IMR-90 (cell line): ENCODE results near the gene CACNA1I. TPM values are rescaled to one million over a fixed set of nuclear protein-coding genes. Genes with fewer than 3 reads are reported as not detected.

Source experiments
- ATAC-seq: fragments of 200-7000 bp; cut with Tn5 transposase; 2 replicates; pipeline ENCODE4 v1.9.1; 2020; ENCODE audit warnings: low read depth, mild to moderate bottlenecking, moderate library complexity
- BruUV-seq: library from RNA; stranded (reverse); fragments of 400-500 nt; replicated peaks from 2 replicates; lab custom pipeline; 2021; lab: Mats Ljungman, UMichigan
- CTCF ChIA-PET: fragments of 300-600 bp; formaldehyde crosslinking; extraction: SDS; loops from one replicate; lab custom pipeline; 2021; ENCODE audit warnings: antibody characterized with exemption; lab: Yijun Ruan, JAX
- POLR2A ChIA-PET: fragments of 300-600 bp; sonication (Branson Sonifier 250); formaldehyde crosslinking; loops from one replicate; lab custom pipeline; 2022; ENCODE audit warnings: antibody characterized with exemption; ENCODE audit not compliant: unreplicated experiment; lab: Charles Lee
- DNase-seq: peaks from one replicate; pipeline ENCODE4 v3.0.0; 2013
- H2AFZ ChIP-seq: replicated peaks from 2 replicates; pipeline ENCODE3; 2013; ENCODE audit warnings: low read length, mild to moderate bottlenecking; ENCODE audit not compliant: poor library complexity
- H2AK5ac ChIP-seq: 2 replicates; pipeline ENCODE4 v1.6.1; 2013; ENCODE audit warnings: low read depth, low read length, inconsistent platforms
- H2AK9ac ChIP-seq: replicated peaks from 2 replicates; pipeline ENCODE3; 2013; ENCODE audit warnings: mild to moderate bottlenecking, low read depth, low read length, moderate library complexity; ENCODE audit not compliant: poor library complexity
- H2BK120ac ChIP-seq: 2 replicates; pipeline ENCODE4 v1.6.1; 2013; ENCODE audit warnings: low read depth, low read length, inconsistent platforms
- H2BK15ac ChIP-seq: 3 replicates; pipeline ENCODE4 v1.6.1; 2013; ENCODE audit warnings: low read depth, low read length, inconsistent platforms
- H2BK20ac ChIP-seq: 2 replicates; pipeline ENCODE4 v1.6.1; 2013; ENCODE audit warnings: low read depth, mild to moderate bottlenecking, inconsistent platforms, low read length, moderate library complexity
- H2BK5ac ChIP-seq: 2 replicates; pipeline ENCODE4 v1.6.1; 2013; ENCODE audit warnings: mild to moderate bottlenecking, low read depth, low read length, inconsistent platforms; ENCODE audit not compliant: poor library complexity, severe bottlenecking
- H3K14ac ChIP-seq: replicated peaks from 2 replicates; pipeline ENCODE4 v1.6.1; 2013; ENCODE audit warnings: low read depth, low read length, inconsistent platforms
- H3K18ac ChIP-seq: 2 replicates; pipeline ENCODE4 v1.6.1; 2013; ENCODE audit warnings: low read depth, low read length, control low read depth
- H3K23ac ChIP-seq: 2 replicates; pipeline ENCODE4 v1.6.1; 2013; ENCODE audit warnings: low read depth, low read length, inconsistent platforms
- H3K27ac ChIP-seq: 2 replicates; pipeline ENCODE4 v1.5.1; 2013; ENCODE audit warnings: mild to moderate bottlenecking, control low read depth, low read length; ENCODE audit not compliant: insufficient read depth
- H3K27me3 ChIP-seq: 2 replicates; pipeline ENCODE4 v1.6.1; 2013; ENCODE audit warnings: low read length; ENCODE audit not compliant: control insufficient read depth, insufficient read depth
- H3K36me3 ChIP-seq: 2 replicates; pipeline ENCODE4 v1.6.1; 2013; ENCODE audit warnings: low read length, mixed read lengths; ENCODE audit not compliant: control insufficient read depth, insufficient read depth
- H3K4ac ChIP-seq: 2 replicates; pipeline ENCODE4 v1.6.1; 2013; ENCODE audit warnings: low read depth, low read length, inconsistent platforms
- H3K4me1 ChIP-seq: 2 replicates; pipeline ENCODE4 v1.6.1; 2013; ENCODE audit warnings: low read length, mixed read lengths; ENCODE audit not compliant: control insufficient read depth, insufficient read depth
- H3K4me2 ChIP-seq: 2 replicates; pipeline ENCODE4 v1.6.1; 2013; ENCODE audit warnings: low read depth, mild to moderate bottlenecking, control low read depth, low read length, moderate library complexity
- H3K4me3 ChIP-seq: 2 replicates; pipeline ENCODE4 v1.5.1; 2013; ENCODE audit warnings: low read depth, mild to moderate bottlenecking, control low read depth, low read length, moderate library complexity; ENCODE audit not compliant: insufficient read depth
- H3K56ac ChIP-seq: 2 replicates; pipeline ENCODE4 v1.6.1; 2013; ENCODE audit warnings: low read length, inconsistent platforms; ENCODE audit not compliant: insufficient read depth; ENCODE audit errors: extremely low read depth
- H3K79me1 ChIP-seq, 2 experiments: 2 replicates each; pipeline ENCODE4 v1.6.1; 2013; ENCODE audit warnings: low read length in 2 of 2, inconsistent platforms in 1 of 2, low read depth in 1 of 2
- H3K9ac ChIP-seq: 2 replicates; pipeline ENCODE4 v1.6.1; 2013; ENCODE audit warnings: low read depth, low read length, control low read depth
- H3K9me1 ChIP-seq: 2 replicates; pipeline ENCODE4 v1.6.1; 2013; ENCODE audit warnings: low read length, inconsistent platforms; ENCODE audit not compliant: insufficient read depth
- H3K9me3 ChIP-seq: 2 replicates; pipeline ENCODE4 v1.6.1; 2013; ENCODE audit warnings: low read length; ENCODE audit not compliant: control insufficient read depth, insufficient read depth
- H4K20me1 ChIP-seq: 2 replicates; pipeline ENCODE4 v1.6.1; 2013; ENCODE audit warnings: low read length, inconsistent platforms; ENCODE audit not compliant: insufficient read depth
- H4K5ac ChIP-seq: 2 replicates; pipeline ENCODE4 v1.6.1; 2013; ENCODE audit warnings: mild to moderate bottlenecking, low read depth, low read length, control low read depth
- H4K8ac ChIP-seq, 2 experiments: 2 replicates each; pipeline ENCODE4 v1.6.1; 2013; ENCODE audit warnings: low read depth in 2 of 2, low read length in 2 of 2, control low read depth in 1 of 2, inconsistent platforms in 1 of 2
- H4K91ac ChIP-seq: 2 replicates; pipeline ENCODE4 v1.6.1; 2013; ENCODE audit warnings: low read depth, low read length, inconsistent platforms; ENCODE audit not compliant: insufficient read depth
- CEBPB ChIP-seq: IDR thresholded peaks from 2 replicates; pipeline ENCODE4 v1.6.1; 2012; ENCODE audit warnings: low read depth, low read length, improper control_type of control experiment
- CHD1 ChIP-seq: IDR thresholded peaks from 2 replicates; pipeline ENCODE4 v1.6.1; 2012; ENCODE audit warnings: low read depth, low read length, improper control_type of control experiment
- CTCF ChIP-seq: conservative IDR thresholded peaks from 2 replicates; pipeline ENCODE4 v1.5.1; 2012; ENCODE audit warnings: mild to moderate bottlenecking, low read depth, low read length, improper control_type of control experiment
- ELK1 ChIP-seq: fragments of 150-350 bp; IDR thresholded peaks from 2 replicates; pipeline ENCODE4 v1.6.1; 2016; ENCODE audit warnings: low read depth, mild to moderate bottlenecking, low read length, moderate library complexity, borderline replicate concordance
- FOS ChIP-seq: fragments of 150-350 bp; IDR thresholded peaks from 2 replicates; pipeline ENCODE4 v1.6.1; 2016; ENCODE audit warnings: low read depth, low read length
- MAFK ChIP-seq: IDR thresholded peaks from 2 replicates; pipeline ENCODE4 v1.6.1; 2012; ENCODE audit warnings: low read depth, low read length, improper control_type of control experiment
- MAZ ChIP-seq: IDR thresholded peaks from 2 replicates; pipeline ENCODE4 v1.6.1; 2012; ENCODE audit warnings: low read depth, mild to moderate bottlenecking, low read length, improper control_type of control experiment, moderate library complexity, borderline replicate concordance
- MXI1 ChIP-seq: IDR thresholded peaks from 2 replicates; pipeline ENCODE4 v1.6.1; 2012; ENCODE audit warnings: low read depth, mild to moderate bottlenecking, low read length, moderate library complexity, borderline replicate concordance
- NFE2L2 ChIP-seq: fragments of 150-350 bp; IDR thresholded peaks from 2 replicates; pipeline ENCODE4 v1.6.1; 2016; ENCODE audit warnings: low read depth, mild to moderate bottlenecking, low read length
- POLR2A ChIP-seq: IDR thresholded peaks from 2 replicates; pipeline ENCODE4 v1.6.1; 2012; ENCODE audit warnings: mild to moderate bottlenecking, low read depth, low read length
- RAD21 ChIP-seq: IDR thresholded peaks from 2 replicates; pipeline ENCODE4 v1.6.1; 2012; ENCODE audit warnings: low read length, improper control_type of control experiment
- RCOR1 ChIP-seq: IDR thresholded peaks from 2 replicates; pipeline ENCODE4 v1.6.1; 2012; ENCODE audit warnings: mild to moderate bottlenecking, low read length, improper control_type of control experiment; ENCODE audit not compliant: insufficient replicate concordance
- RFX5 ChIP-seq: IDR thresholded peaks from 2 replicates; pipeline ENCODE4 v1.8.0; 2012; ENCODE audit warnings: low read depth, mild to moderate bottlenecking, low read length, moderate library complexity
- SMC3 ChIP-seq: fragments of 150-350 bp; IDR thresholded peaks from 2 replicates; pipeline ENCODE4 v1.6.1; 2016; ENCODE audit warnings: low read depth, mild to moderate bottlenecking, antibody characterized with exemption, low read length, moderate library complexity
- USF2 ChIP-seq: fragments of 150-350 bp; IDR thresholded peaks from 2 replicates; pipeline ENCODE4 v1.6.1; 2017; ENCODE audit warnings: mild to moderate bottlenecking, antibody characterized with exemption, low read length, low read depth
- WGBS, 2 experiments: methylation state at CpG; one replicate each; pipeline versions ENCODE4 v1.1.5 to v1.1.7; 2013; ENCODE audit warnings: missing lambda C conversion rate in 2 of 2; ENCODE audit not compliant: insufficient read length in 1 of 2; ENCODE audit errors: extremely low coverage in 2 of 2; 5-methylcytosine and 5-hydroxymethylcytosine counted together
- dilution Hi-C: fragments of 300-500 bp; cut with HindIII; formaldehyde crosslinking; loops from one replicate; pipeline ENCODE4 v1.14.3; 2018; ENCODE audit warnings: low sequenced_read_pairs; ENCODE audit not compliant: unreplicated experiment
- in situ Hi-C: fragments of 300-500 bp; cut with MboI; formaldehyde crosslinking; loops from 3 replicates; pipeline ENCODE4 v1.14.3; 2019; ENCODE audit warnings: low sequenced_read_pairs, inconsistent platforms, mixed read lengths
- intact Hi-C: fragments of 100-400 bp; cut with micrococcal nuclease; formaldehyde crosslinking; loops from 2 replicates; pipeline ENCODE4 v1.10.0; 2022
- polyA plus RNA-seq, 3 experiments: library from polyadenylated mRNA; depleted of rRNA; stranded (reverse); fragments of >200 nt; gene quantifications; 2 replicates each; pipeline ENCODE4 v1.2.3, GENCODE V29; 2012; ENCODE audit warnings: low replicate concordance in 1 of 3
- total RNA-seq: library from RNA; depleted of rRNA; stranded (reverse); fragments of >200 nt; gene quantifications from 2 replicates; pipeline ENCODE4 v1.2.3, GENCODE V29; 2012

CACNA1I gene
- total and polyA plus RNA-seq, 2 of the 4 experiments (the other 2 are of a cell fraction): under 0.01 to 0.02 TPM

- Histone ChIP-seq H3K9me1 (no peaks in the 10 kb centered on the region), H4K5ac (no peak overlapping the region), H2BK120ac (no peak overlapping the region), H2BK20ac (no peak overlapping the region), H4K20me1 (no peaks in the 10 kb centered on the region), H2BK15ac (no peak overlapping the region), H3K27ac (no peak overlapping the region), H3K14ac (no peak overlapping the region), H2AK5ac (no peak overlapping the region), H3K4me2 (no peak overlapping the region), H3K18ac (no peak overlapping the region), H4K8ac (no peak overlapping the region), H3K79me1 (no peaks in the 10 kb centered on the region), H3K4ac (no peak overlapping the region), H4K91ac (no peak overlapping the region), H3K4me3 (no peak overlapping the region), H3K27me3 (peaks cover 61% of the 10 kb centered on the region), H3K9ac (no peak overlapping the region), H3K23ac (no peak overlapping the region), H3K4me1 (no peaks in the 10 kb centered on the region; the same call in 1 of the 2 replicates), H2AFZ (no peak overlapping the region), H3K36me3 (no peaks in the 10 kb centered on the region), H2AK9ac (no peak overlapping the region), H3K56ac (no peak overlapping the region), H2BK5ac (no peak overlapping the region), H3K9me3 (no peaks in the 10 kb centered on the region)
- no TSS peak for BruUV-seq
- in situ Hi-C loops (no loop called here), dilution Hi-C loops (no loop called here), intact Hi-C loops (no loop called here)
- no peak for DNase-seq
- CTCF ChIA-PET: interaction anchor here (1.0 kb wide), 1 partner anchor 11 kb away, joined by 3 read pairs; no protein-coding TSS in a partner anchor
- ATAC-seq: no peak
- POLR2A ChIA-PET: no interaction called here
- WGBS, 2 experiments: 47% methylated on average over 7 of the region's 15 CpGs; no CpG with 5 or more reads in 1 of the 2 experiments
- no peak for TF ChIP-seq NFE2L2
- no peak for TF ChIP-seq USF2
- no peak for TF ChIP-seq FOS
- no peak for TF ChIP-seq ELK1
- no peak for TF ChIP-seq MXI1
- no peak for TF ChIP-seq CHD1
- TF ChIP-seq MAZ: no peak
- no peak for TF ChIP-seq CEBPB
- TF ChIP-seq SMC3: no peak
- no peak for TF ChIP-seq RCOR1
- TF ChIP-seq CTCF: no peak
- TF ChIP-seq RAD21: no peak
- no peak for TF ChIP-seq POLR2A
- TF ChIP-seq RFX5: no peak
- TF ChIP-seq MAFK: no peak
Observed at GRCh38 chr22:39710380-39711150, 140.0 kb downstream of the CACNA1I start.
